ENCODE data around the gene PADI2. TPM values are rescaled to one million over a fixed set of nuclear protein-coding genes. Genes with fewer than 3 reads are reported as not detected.

The PADI2 gene
- polyA plus RNA-seq, 1 donor: 111 TPM

DNA sequence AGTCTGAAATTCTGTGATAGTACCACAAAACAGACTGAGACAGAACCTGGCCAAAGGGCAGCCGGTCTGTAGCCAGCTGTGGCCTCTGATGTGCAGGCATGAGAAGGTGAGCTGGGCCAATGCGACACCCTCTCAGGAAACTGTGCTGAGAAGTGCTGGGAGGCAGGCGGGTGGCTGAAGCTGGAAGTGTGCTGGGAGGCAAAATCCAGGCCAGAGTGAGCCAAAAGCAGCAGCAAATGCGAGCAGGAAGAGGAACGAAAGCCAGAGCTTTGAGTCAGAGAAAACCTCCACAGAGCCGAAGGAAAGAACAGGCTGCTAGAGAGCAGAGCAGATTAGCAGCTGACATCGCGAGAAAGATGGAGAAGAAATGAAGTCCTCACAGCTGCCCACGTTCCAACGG, 97.4 kb downstream of the PADI2 start:
- no peak for DNase-seq (ENCODE audit: low read depth)

DNA sequence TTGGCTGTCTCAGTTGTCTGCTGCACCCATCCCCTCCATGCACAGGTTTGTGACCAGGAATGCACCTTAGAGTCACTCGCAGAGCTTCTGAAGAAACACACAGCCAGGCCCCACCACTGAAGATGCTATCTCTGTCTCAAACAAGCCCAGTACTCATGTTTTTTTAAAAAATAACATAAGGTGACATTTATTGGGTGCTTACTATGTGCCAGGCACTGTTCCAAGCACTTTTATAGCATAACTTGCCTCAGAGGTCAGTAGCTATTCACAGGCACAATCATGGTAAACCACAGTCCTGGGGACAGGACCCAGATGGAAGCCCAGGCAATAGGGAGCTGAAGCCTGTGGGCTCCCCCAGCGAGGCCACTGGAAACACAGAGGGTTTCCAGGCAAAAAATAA, 98.7 kb downstream of the PADI2 start:
- DNase-seq (ENCODE audit: low read depth): no peak

DNA sequence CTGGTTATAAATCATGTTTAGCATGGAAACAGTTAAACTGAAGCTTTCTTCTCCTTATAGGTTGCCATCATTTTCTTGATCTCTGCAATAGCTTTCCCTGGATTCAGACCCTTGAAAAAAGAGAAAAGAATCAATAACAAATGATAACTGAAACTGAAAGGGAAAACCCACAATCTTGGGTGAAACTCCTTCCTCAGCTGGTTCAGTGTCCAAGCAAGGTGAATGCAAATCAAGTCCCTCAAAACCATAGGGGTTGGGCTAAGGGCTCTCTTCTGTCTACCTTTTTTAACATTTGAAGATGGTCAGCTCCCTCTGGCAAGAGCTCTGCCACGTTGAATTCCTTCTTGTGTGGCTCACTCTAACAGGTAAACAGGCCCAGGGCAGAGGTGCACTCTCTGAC, 100.4 kb downstream of the PADI2 start:
- DNase-seq (ENCODE audit: low read depth): no peak

GRCh38 chr1:17017435-17017834, 101.8 kb downstream of the PADI2 start:
- DNase-seq (ENCODE audit: low read depth): no peak

Other genes starting within 250 kb of the PADI2 start
- not detected for gene RNU1-2, start 223.5 kb downstream of the PADI2 start, polyA plus RNA-seq (ENCODE audit: insufficient read length)
- gene CROCC, start 197.5 kb downstream of the PADI2 start, polyA plus RNA-seq (ENCODE audit: insufficient read length): 22.9 TPM
- 78.6 TPM for gene MFAP2, start 138.8 kb downstream of the PADI2 start, polyA plus RNA-seq (ENCODE audit: insufficient read length)
- gene ATP13A2, start 107.5 kb downstream of the PADI2 start, polyA plus RNA-seq (ENCODE audit: insufficient read length): 16.4 TPM
- 95.5 TPM for gene SDHB, start 65.4 kb downstream of the PADI2 start, polyA plus RNA-seq (ENCODE audit: insufficient read length)
- gene PADI1, start 85.7 kb upstream of the PADI2 start, polyA plus RNA-seq (ENCODE audit: insufficient read length): 0.47 TPM
- gene PADI3, start 129.6 kb upstream of the PADI2 start, polyA plus RNA-seq (ENCODE audit: insufficient read length): not detected
- gene PADI4, start 188.7 kb upstream of the PADI2 start, polyA plus RNA-seq (ENCODE audit: insufficient read length): 0.96 TPM